Measurements from ENCODE around the gene DDX47. TPM values are rescaled to one million over a fixed set of nuclear protein-coding genes. Genes with fewer than 3 reads are reported as not detected.
"Not testable (repeated sequence)": the region's sequence is repeated elsewhere in the genome, so short reads cannot be mapped to it uniquely, and the experiment has no call there.

Gene DDX47
- total RNA-seq, 1 experiment from 2014 or later = 90.4 TPM

DNA sequence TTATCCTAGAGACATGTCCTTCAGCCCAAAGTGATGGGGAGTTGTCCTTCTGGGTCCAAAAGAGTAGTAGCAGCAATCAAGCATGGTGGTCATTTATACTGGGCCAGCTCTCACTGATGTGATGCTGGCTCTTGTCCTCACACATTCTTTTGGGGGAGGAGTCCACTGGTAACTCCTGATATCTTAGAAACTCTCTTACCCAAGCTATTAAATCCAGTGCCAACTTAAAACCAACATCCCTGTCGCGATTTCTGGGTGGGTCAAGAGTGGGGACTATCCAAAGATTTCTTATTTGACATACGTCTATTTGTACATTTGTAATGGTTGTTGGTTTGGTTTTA is 24.6 kb downstream of the DDX47 start:
- no peaks in the 10 kb centered on the region for H3K4me1 ChIP-seq (ENCODE audit: insufficient read depth, low read length, poor library complexity, severe bottlenecking)
- POLR2A ChIA-PET (ENCODE audit: low non-redundant PET) = no interaction called here
- peaks cover 4% of the 10 kb centered on the region for H3K36me3 ChIP-seq (ENCODE audit: insufficient read depth, low read length, poor library complexity, severe bottlenecking)
- H3K4me3 ChIP-seq (ENCODE audit: low read depth, low read length, poor library complexity, severe bottlenecking) = no peak overlapping the region
- TF ChIP-seq EZH2 (IDR thresholded peaks at IDR 0.05; ENCODE audit: borderline replicate concordance, low read depth, low read length, poor library complexity, severe bottlenecking) = no peak
- no peak for TF ChIP-seq CTCF (conservative IDR thresholded peaks at IDR 0.05; ENCODE audit: low read depth, low read length)
- H3K27ac ChIP-seq (ENCODE audit: low read depth, low read length, poor library complexity, severe bottlenecking) = no peak overlapping the region
- H3K9me3 ChIP-seq (ENCODE audit: low read depth, low read length, poor library complexity, severe bottlenecking) = no peaks in the 10 kb centered on the region
- intact Hi-C loops (cut with micrococcal nuclease; ENCODE audit: unreplicated experiment) = loop anchor here (5.0 kb wide), 1 partner anchor 375 kb away; no protein-coding TSS in a partner anchor
- CTCF ChIA-PET = no interaction called here
- H3K27me3 ChIP-seq (replicated peaks; ENCODE audit: insufficient read depth, low read depth, low read length, poor library complexity) = no peaks in the 10 kb centered on the region
- BruUV-seq (replicated peaks) = no TSS peak
- DNase-seq (ENCODE audit: low spot score) = no peak

DNA sequence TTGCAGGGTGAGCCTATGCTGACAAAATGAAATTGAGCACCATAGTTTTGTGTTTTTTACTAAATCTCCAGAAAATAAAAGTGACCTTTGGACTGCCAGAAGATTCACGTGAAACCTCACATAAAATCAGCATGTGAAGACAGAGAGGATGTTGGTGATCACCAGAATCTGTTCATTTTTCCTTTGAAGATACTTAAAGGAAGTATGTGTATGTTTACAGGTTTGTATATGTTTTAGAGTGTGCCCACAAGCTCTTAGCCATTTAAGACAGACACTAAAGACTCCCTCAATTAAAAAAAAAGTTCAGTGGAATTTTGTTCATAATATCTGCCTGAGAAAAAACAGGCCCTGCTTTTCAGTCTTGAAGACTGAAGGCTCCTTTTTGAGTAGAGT is 25.9 kb downstream of the DDX47 start:
- Histone ChIP-seq H3K4me3 (ENCODE audit: low read depth, low read length, poor library complexity, severe bottlenecking) (no peak overlapping the region), H3K4me1 (ENCODE audit: insufficient read depth, low read length, poor library complexity, severe bottlenecking) (no peaks in the 10 kb centered on the region), H3K9me3 (ENCODE audit: low read depth, low read length, poor library complexity, severe bottlenecking) (no peaks in the 10 kb centered on the region), H3K27me3 (replicated peaks; ENCODE audit: insufficient read depth, low read depth, low read length, poor library complexity) (no peaks in the 10 kb centered on the region), H3K27ac (ENCODE audit: low read depth, low read length, poor library complexity, severe bottlenecking) (no peak overlapping the region), H3K36me3 (ENCODE audit: insufficient read depth, low read length, poor library complexity, severe bottlenecking) (no peaks in the 10 kb centered on the region)
- no TSS peak for BruUV-seq (replicated peaks)
- CTCF ChIA-PET = interaction anchor here (0.6 kb wide), 2 partner anchors 26 to 396 kb away, joined by 3 read pairs; partner anchors contain the start of gene DDX47
- intact Hi-C loops (cut with micrococcal nuclease; ENCODE audit: unreplicated experiment) = loop anchor here (5.0 kb wide), 1 partner anchor 373 kb away; no protein-coding TSS in a partner anchor
- TF ChIP-seq CTCF (conservative IDR thresholded peaks at IDR 0.05; ENCODE audit: low read depth, low read length) (no peak), EZH2 (IDR thresholded peaks at IDR 0.05; ENCODE audit: borderline replicate concordance, low read depth, low read length, poor library complexity, severe bottlenecking) (no peak)
- POLR2A ChIA-PET (ENCODE audit: low non-redundant PET) = no interaction called here
- no peak for DNase-seq (ENCODE audit: low spot score)

- POLR2A ChIA-PET (ENCODE audit: low non-redundant PET); H3K27ac ChIP-seq (ENCODE audit: low read depth, low read length, poor library complexity, severe bottlenecking); DNase-seq (ENCODE audit: low spot score); H3K4me1 ChIP-seq (ENCODE audit: insufficient read depth, low read length, poor library complexity, severe bottlenecking); H3K9me3 ChIP-seq (ENCODE audit: low read depth, low read length, poor library complexity, severe bottlenecking); H3K27me3 ChIP-seq (replicated peaks; ENCODE audit: insufficient read depth, low read depth, low read length, poor library complexity); BruUV-seq (replicated peaks); H3K36me3 ChIP-seq (ENCODE audit: insufficient read depth, low read length, poor library complexity, severe bottlenecking); CTCF ChIA-PET; H3K4me3 ChIP-seq (ENCODE audit: low read depth, low read length, poor library complexity, severe bottlenecking): not testable (repeated sequence)
- intact Hi-C loops (cut with micrococcal nuclease; ENCODE audit: unreplicated experiment) = loop anchor here (5.0 kb wide), 1 partner anchor 373 kb away; no protein-coding TSS in a partner anchor
Observed at GRCh38 chr12:12839439-12839838, 26.3 kb downstream of the DDX47 start.

GRCh38 chr12:12839873-12840579 is 26.9 kb downstream of the DDX47 start:
- Histone ChIP-seq H3K36me3 (ENCODE audit: insufficient read depth, low read length, poor library complexity, severe bottlenecking) (no peaks in the 10 kb centered on the region), H3K4me1 (ENCODE audit: insufficient read depth, low read length, poor library complexity, severe bottlenecking) (no peaks in the 10 kb centered on the region), H3K27ac (ENCODE audit: low read depth, low read length, poor library complexity, severe bottlenecking) (no peak overlapping the region), H3K4me3 (ENCODE audit: low read depth, low read length, poor library complexity, severe bottlenecking) (no peak overlapping the region), H3K27me3 (replicated peaks; ENCODE audit: insufficient read depth, low read depth, low read length, poor library complexity) (no peaks in the 10 kb centered on the region), H3K9me3 (ENCODE audit: low read depth, low read length, poor library complexity, severe bottlenecking) (no peaks in the 10 kb centered on the region)
- BruUV-seq (replicated peaks) = no TSS peak
- intact Hi-C loops (cut with micrococcal nuclease; ENCODE audit: unreplicated experiment) = loop anchor here (5.0 kb wide), 1 partner anchor 372 kb away; no protein-coding TSS in a partner anchor
- TF ChIP-seq EZH2 (IDR thresholded peaks at IDR 0.05; ENCODE audit: borderline replicate concordance, low read depth, low read length, poor library complexity, severe bottlenecking) = no peak
- CTCF ChIA-PET = no interaction called here
- peak; percentile 33 for DNase-seq (ENCODE audit: low spot score)
- POLR2A ChIA-PET (ENCODE audit: low non-redundant PET) = no interaction called here
